Measurements from ENCODE around the gene NPM3. TPM values are rescaled to one million over a fixed set of nuclear protein-coding genes. Genes with fewer than 3 reads are reported as not detected.
"Not testable (repeated sequence)": the region's sequence is repeated elsewhere in the genome, so short reads cannot be mapped to it uniquely, and the experiment has no call there.

The NPM3 gene
- total RNA-seq, 2 donors from 2014 or later, result 108 to 148 TPM

- no peaks in the 10 kb centered on the region for H3K9me3 Mint-ChIP-seq
- DNase-seq (ENCODE audit: low spot score in 2 of 2) (no peak), ATAC-seq (peak in 1 of 2 donors; percentile 21)
- peak overlapping the region; percentile 80 to 96 for H3K27ac Mint-ChIP-seq
- peaks cover 28 to 32% of the 10 kb centered on the region in 2 donors for H3K36me3 Mint-ChIP-seq
These were observed 33.7 kb upstream of the NPM3 start for GRCh38 chr10:101816913-101817336.

GRCh38 chr10:101816376-101816775 lies 33.1 kb upstream of the NPM3 start:
- DNase-seq (ENCODE audit: low spot score in 2 of 2), result no peak
- peaks cover 28 to 32% of the 10 kb centered on the region in 2 donors for H3K36me3 Mint-ChIP-seq
- peak overlapping the region; percentile 80 to 96 for H3K27ac Mint-ChIP-seq
- ATAC-seq, result no peak
- no peaks in the 10 kb centered on the region for H3K9me3 Mint-ChIP-seq

DNA sequence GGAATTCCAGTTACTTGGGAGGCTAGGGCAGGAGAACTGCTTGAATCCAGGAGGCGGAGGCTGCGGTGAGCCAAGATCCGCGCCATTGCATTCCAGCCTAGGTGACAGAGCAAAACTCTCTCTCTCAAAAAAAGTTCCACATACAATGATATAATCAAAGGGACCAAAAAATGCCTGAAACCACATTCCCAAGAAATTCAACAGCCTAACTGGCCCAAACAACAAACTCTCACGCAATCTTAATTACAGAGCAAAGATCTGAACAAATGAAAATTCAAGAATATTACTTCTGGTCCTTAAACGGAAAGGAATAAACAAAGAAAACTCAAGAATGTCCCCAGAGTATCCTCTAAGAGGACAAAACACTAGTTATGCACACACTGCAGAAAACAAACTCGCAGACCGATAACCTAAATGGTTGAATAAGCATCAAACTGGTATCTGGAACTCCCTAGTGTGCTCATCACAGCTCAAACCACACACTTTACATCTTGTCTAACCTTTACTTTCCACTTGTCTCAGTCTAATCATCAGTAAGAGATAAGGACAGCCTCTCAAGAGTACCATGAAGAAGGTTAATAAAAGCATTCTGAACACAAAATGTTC lies 31.3 kb upstream of the NPM3 start:
- Mint-ChIP-seq H3K27ac (peak overlapping the region; percentile 70 to 96), H3K36me3 (peaks cover 28 to 32% of the 10 kb centered on the region in 2 donors), H3K9me3 (no peaks in the 10 kb centered on the region)
- DNase-seq (ENCODE audit: low spot score in 2 of 2), result no peak
- ATAC-seq, result peak in 1 of 2 donors; percentile 6

GRCh38 chr10:101812606-101813005 lies 29.4 kb upstream of the NPM3 start:
- no peaks in the 10 kb centered on the region for H3K9me3 Mint-ChIP-seq
- ATAC-seq, result no peak
- H3K36me3 Mint-ChIP-seq, result peaks cover 25 to 32% of the 10 kb centered on the region in 2 donors
- no peak overlapping the region for H3K27ac Mint-ChIP-seq
- DNase-seq (ENCODE audit: low spot score in 2 of 2), result no peak

GRCh38 chr10:101807158-101807557 lies 23.9 kb upstream of the NPM3 start:
- no peak for DNase-seq (ENCODE audit: low spot score in 2 of 2)
- Mint-ChIP-seq H3K9me3 (no peaks in the 10 kb centered on the region), H3K36me3 (peaks cover 2 to 30% of the 10 kb centered on the region in 2 donors), H3K27ac (no peak overlapping the region)
- no peak for ATAC-seq

DNA sequence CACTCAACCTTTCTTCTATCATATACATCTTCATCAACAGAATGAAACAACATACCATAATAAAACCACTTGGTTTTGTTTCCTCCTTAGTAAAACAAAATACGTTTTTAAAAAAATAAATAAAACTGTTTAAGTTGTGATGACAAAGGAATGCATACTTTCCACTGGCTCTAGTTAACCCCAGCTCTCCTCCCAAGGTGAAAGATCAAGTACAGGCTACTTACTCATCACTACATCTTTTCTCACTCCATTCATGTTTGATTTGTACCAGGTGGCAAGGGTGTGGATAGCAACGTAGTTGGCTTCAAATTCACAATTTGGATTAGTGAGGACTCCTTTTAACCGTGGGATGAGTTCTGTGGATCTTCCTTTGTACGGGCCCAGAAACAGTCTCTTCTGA lies 20.3 kb upstream of the NPM3 start:
- DNase-seq (ENCODE audit: low spot score in 2 of 2), result no peak
- H3K36me3 Mint-ChIP-seq, result peaks cover 18 to 55% of the 10 kb centered on the region in 2 donors
- ATAC-seq, result no peak
- no peak overlapping the region for H3K27ac Mint-ChIP-seq
- no peaks in the 10 kb centered on the region for H3K9me3 Mint-ChIP-seq

DNA sequence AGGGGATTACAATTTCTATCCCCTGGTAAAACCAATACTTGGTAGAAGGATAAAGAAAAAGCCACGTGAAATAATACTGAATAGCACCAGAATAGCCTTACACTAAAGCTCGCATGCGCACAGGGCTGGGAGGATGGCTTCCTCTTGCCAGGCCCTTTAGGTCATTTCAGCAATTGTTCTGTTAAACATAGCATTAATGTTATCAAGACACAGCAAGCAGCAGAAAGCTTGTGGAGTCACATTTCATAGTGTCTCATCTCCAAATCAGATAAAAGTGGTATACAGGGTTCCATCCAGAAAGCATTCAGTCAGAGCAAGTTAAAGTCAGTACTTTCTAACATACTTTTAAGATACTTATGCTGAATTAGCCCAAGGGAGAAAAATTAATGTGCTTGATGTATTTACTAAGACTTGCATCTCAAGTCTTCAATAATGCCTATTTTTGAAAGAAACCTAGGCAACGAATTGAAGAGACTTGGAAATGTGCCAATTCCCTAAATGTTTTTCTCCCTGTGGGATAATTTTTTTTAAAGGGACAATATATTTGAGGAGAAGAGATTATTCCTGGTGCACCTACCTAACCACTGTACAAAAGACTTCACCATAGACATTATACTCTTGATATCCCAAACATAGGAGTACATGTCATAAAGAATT lies 14.3 kb upstream of the NPM3 start:
- Mint-ChIP-seq H3K9me3 (no peaks in the 10 kb centered on the region), H3K36me3 (peaks cover 18 to 39% of the 10 kb centered on the region in 2 donors), H3K27ac (no peak overlapping the region)
- ATAC-seq (no peak), DNase-seq (ENCODE audit: low spot score in 2 of 2) (no peak)

DNA sequence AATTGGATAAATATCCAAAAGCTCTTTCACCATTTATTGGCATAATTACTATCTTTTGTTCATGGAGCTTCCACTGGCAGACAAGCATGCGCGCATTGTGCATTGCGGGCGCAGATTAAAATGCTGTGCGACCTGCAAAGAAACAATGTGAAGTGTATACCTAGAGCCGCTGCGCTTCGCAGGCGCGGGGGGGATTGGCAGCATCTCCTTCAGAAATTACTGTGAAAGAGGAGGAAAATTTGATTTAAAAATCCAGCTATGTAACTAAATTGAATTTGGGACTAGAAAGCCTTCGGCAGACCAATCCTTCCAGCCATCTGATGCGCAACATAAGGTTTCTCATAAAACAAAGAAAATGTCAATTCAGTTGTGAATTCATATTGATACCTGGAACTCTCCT lies 10.3 kb upstream of the NPM3 start:
- no peak for ATAC-seq

GRCh38 chr10:101789686-101790085 lies 6.4 kb upstream of the NPM3 start:
- ATAC-seq (no peak), DNase-seq (ENCODE audit: low spot score in 2 of 2) (no peak)
- peaks cover 8 to 11% of the 10 kb centered on the region in 2 donors for H3K36me3 Mint-ChIP-seq
- peak overlapping the region in 1 of 2 donors; percentile 39 for H3K27ac Mint-ChIP-seq
- H3K9me3 Mint-ChIP-seq, result no peaks in the 10 kb centered on the region

More for the DNA sequence above, 10.3 kb upstream of the NPM3 start:
- peaks cover 0 to 13% of the 10 kb centered on the region in 2 donors for H3K36me3 Mint-ChIP-seq
- H3K27ac Mint-ChIP-seq, result no peak overlapping the region
- no peak for DNase-seq (ENCODE audit: low spot score in 2 of 2)
- H3K9me3 Mint-ChIP-seq, result no peaks in the 10 kb centered on the region

DNA sequence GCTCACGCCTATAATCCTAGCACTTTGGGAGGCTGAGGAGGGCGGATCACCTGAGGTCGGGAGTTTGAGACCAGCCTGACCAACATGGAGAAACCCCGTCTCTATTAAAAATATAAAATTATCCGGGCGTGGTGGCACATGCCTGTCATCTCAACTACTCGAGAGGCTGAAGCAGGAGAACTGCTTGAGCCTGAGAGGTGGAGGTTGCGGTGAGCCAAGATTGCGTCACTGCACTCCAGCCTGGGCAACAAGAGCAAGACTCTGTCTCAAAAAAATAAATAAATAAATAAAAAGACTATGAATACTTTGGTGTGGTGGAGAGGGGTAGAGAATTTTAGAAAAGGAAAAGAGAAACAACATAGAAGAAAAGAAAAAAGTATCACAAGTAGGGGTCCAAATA lies 6.0 kb upstream of the NPM3 start:
- DNase-seq (ENCODE audit: low spot score in 2 of 2); ATAC-seq; H3K9me3 Mint-ChIP-seq: not testable (repeated sequence)
- Mint-ChIP-seq H3K27ac (peak overlapping the region in 1 of 2 donors; percentile 39), H3K36me3 (peaks cover 8 to 11% of the 10 kb centered on the region in 2 donors)

DNA sequence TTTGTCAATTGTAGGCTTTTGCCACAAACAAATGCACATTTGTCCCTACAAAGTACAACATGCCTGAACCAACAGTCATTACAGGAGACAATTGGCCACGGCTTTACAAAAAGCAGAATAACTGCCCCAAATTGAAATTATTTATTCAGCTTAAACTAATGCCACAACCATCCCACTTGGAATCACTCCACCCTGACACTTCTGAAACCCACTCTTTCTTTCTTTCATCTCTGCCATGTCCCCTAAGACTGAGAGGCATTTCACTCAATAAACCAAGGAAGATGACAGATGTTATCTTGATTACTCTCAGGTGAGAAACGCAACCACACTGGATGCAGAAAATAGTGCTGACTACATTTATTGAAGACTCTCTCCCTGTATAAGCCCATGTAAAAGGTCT lies 2.6 kb upstream of the NPM3 start:
- ATAC-seq, result no peak
- H3K9me3 Mint-ChIP-seq, result no peaks in the 10 kb centered on the region
- H3K36me3 Mint-ChIP-seq, result peaks cover 10 to 22% of the 10 kb centered on the region in 2 donors
- peak overlapping the region in 1 of 2 donors; percentile 50 for H3K27ac Mint-ChIP-seq
- no peak for DNase-seq (ENCODE audit: low spot score in 2 of 2)

DNA sequence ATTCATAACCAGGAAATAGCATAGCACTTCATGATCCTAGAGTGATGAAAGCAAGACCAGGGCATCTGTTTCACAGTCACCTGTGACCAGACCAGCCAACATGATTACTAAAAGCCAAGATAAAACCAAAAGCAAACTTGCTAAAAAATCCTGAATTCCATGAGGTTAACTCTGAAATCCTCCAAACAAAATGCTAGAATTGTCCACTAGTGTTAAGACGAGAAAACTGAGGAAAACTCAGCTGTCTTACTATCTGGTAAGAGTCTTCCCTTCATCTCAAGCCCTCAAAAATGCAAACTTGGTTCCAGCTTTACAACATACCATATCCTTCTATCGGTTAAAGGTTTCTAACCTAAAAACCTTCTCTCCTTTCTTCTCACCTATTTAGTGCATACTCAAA lies 1.3 kb upstream of the NPM3 start:
- H3K9me3 Mint-ChIP-seq, result no peaks in the 10 kb centered on the region
- ATAC-seq, result no peak
- no peak for DNase-seq (ENCODE audit: low spot score in 2 of 2)
- peaks cover 10 to 22% of the 10 kb centered on the region in 2 donors for H3K36me3 Mint-ChIP-seq
- peak overlapping the region; percentile 94 to 100 for H3K27ac Mint-ChIP-seq

DNA sequence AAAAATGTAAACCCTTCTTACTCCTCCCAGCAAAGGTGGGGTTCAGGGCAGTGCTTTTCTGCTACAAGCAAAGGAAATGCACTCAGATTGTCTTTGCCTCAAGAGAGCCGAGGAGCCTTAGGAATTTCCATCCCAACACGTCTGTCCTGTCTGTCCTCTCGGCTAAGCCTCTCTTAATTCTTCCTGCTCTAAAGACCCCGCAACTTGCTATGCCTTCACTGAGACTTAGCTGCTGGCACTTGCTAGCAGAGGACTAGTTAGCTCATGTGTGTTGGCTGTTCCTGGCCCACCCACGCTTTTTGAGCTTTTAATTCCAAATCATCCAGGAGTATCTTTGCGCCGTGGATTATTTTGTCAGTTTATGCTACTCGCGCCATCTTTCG lies 481 bp upstream of the NPM3 start:
- H3K27ac Mint-ChIP-seq, result peak overlapping the region; percentile 94 to 100
- H3K9me3 Mint-ChIP-seq, result no peaks in the 10 kb centered on the region
- H3K36me3 Mint-ChIP-seq, result peaks cover 15 to 28% of the 10 kb centered on the region in 2 donors
- no peak for ATAC-seq
- DNase-seq (ENCODE audit: low spot score in 2 of 2), result peak in 1 of 2 donors; percentile 47

GRCh38 chr10:101781984-101782810 lies 1.0 kb downstream of the NPM3 start:
- H3K36me3 Mint-ChIP-seq, result peaks cover 23 to 33% of the 10 kb centered on the region in 2 donors
- H3K27ac Mint-ChIP-seq, result peak overlapping the region; percentile 94 to 100
- H3K9me3 Mint-ChIP-seq, result no peaks in the 10 kb centered on the region
- ATAC-seq (no peak), DNase-seq (ENCODE audit: low spot score in 2 of 2) (peak in 1 of 2 donors; percentile 54)

GRCh38 chr10:101781655-101781983 lies 1.6 kb downstream of the NPM3 start:
- Mint-ChIP-seq H3K9me3 (no peaks in the 10 kb centered on the region), H3K36me3 (peaks cover 23 to 33% of the 10 kb centered on the region in 2 donors), H3K27ac (peak overlapping the region; percentile 72 to 94)
- peak in 1 of 2 donors; percentile 48 for DNase-seq (ENCODE audit: low spot score in 2 of 2)
- no peak for ATAC-seq

GRCh38 chr10:101780818-101781654 lies 2.2 kb downstream of the NPM3 start:
- peak; percentile 48 to 61 for ATAC-seq
- peaks cover 23 to 33% of the 10 kb centered on the region in 2 donors for H3K36me3 Mint-ChIP-seq
- no peak overlapping the region for H3K27ac Mint-ChIP-seq
- peak; percentile 74 to 80 for DNase-seq (ENCODE audit: low spot score in 2 of 2)
- no peaks in the 10 kb centered on the region for H3K9me3 Mint-ChIP-seq

Data from activated naive CD4-positive, alpha-beta T cell treated with anti-CD3 and anti-CD28 coated beads, Interleukin-2, amount 50 U/mL, for 72 hours (primary cell).